ENCODE measurements around the gene ABCG8. TPM values are rescaled to one million over a fixed set of nuclear protein-coding genes. Genes with fewer than 3 reads are reported as not detected.
"Not testable (repeated sequence)": the region's sequence is repeated elsewhere in the genome, so short reads cannot be mapped to it uniquely, and the experiment has no call there.

Gene ABCG8
- total RNA-seq, 4 donors from 2014 or later = not detected

DNA sequence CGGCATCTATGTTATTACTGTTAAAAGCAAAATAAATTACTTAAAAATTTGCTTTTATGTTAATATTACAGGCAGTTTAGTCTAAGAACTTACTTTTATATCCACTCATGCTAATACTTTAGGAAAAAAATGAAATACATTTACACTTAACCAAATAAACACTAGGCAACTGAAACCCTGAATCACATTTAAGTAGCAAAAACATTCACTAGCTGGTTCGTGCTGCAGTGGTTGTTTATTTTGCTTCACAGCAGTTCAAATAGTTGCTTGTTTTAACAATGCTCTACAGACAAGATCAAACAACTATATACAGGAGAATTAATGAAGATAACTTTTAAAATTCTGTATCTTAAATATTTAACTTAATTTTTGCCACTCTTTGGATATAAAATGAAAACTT, 60.8 kb downstream of the ABCG8 start:
- DNase-seq (ENCODE audit: extremely low spot score) = no peak
- 77% methylated on average over 2 of the region's 2 CpGs for WGBS
- Histone ChIP-seq H3K36me3 (peaks cover 19 to 84% (median 46%) of the 10 kb centered on the region in 4 donors), H3K4me1 (no peaks in the 10 kb centered on the region), H3K9me3 (no peaks in the 10 kb centered on the region), H3K27ac (replicated peaks in 1 of 4) (no peak overlapping the region), H3K4me3 (no peak overlapping the region), H3K27me3 (no peaks in the 10 kb centered on the region)
- TF ChIP-seq POLR2A (IDR thresholded peaks at IDR 0.05; ENCODE audit: low read depth) (no peak), EP300 (IDR thresholded peaks at IDR 0.05) (no peak), POLR2AphosphoS5 (IDR thresholded peaks at IDR 0.05) (no peak)
- TF ChIP-seq, protein P1, sequence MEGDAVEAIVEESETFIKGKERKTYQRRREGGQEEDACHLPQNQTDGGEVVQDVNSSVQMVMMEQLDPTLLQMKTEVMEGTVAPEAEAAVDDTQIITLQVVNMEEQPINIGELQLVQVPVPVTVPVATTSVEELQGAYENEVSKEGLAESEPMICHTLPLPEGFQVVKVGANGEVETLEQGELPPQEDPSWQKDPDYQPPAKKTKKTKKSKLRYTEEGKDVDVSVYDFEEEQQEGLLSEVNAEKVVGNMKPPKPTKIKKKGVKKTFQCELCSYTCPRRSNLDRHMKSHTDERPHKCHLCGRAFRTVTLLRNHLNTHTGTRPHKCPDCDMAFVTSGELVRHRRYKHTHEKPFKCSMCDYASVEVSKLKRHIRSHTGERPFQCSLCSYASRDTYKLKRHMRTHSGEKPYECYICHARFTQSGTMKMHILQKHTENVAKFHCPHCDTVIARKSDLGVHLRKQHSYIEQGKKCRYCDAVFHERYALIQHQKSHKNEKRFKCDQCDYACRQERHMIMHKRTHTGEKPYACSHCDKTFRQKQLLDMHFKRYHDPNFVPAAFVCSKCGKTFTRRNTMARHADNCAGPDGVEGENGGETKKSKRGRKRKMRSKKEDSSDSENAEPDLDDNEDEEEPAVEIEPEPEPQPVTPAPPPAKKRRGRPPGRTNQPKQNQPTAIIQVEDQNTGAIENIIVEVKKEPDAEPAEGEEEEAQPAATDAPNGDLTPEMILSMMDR (IDR thresholded peaks at IDR 0.05) = no peak
- intact Hi-C loops (cut with DNase I) = no loop called here

DNA sequence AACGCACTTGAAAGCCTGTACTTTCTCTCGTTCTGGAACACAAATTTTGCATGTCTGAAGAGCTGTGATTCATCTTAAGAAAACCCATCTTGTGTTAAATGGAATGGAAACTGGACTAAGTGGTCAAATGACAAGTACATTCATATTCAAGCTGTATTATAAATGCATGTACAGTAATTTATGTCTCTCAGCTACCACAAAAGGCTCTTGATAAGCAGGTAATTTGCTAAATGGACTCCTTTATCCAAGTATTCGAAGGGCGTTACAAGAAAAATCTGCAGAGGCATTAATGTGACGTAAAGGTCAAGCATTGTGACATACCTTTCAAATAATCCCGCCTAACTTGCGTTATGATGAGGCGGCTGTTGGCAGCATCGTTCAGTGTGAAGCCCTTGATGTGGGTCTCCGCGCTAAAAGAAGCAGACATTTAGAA, 66.6 kb downstream of the ABCG8 start:
- Histone ChIP-seq H3K36me3 (peaks cover 11 to 67% (median 30%) of the 10 kb centered on the region in 4 donors), H3K27me3 (no peaks in the 10 kb centered on the region), H3K4me1 (no peaks in the 10 kb centered on the region), H3K4me3 (no peak overlapping the region), H3K27ac (replicated peaks in 1 of 4) (no peak overlapping the region), H3K9me3 (no peaks in the 10 kb centered on the region)
- intact Hi-C loops (cut with DNase I) = no loop called here
- TF ChIP-seq, protein P1 (IDR thresholded peaks at IDR 0.05) = no peak
- TF ChIP-seq POLR2A (IDR thresholded peaks at IDR 0.05; ENCODE audit: low read depth) (no peak), POLR2AphosphoS5 (IDR thresholded peaks at IDR 0.05) (no peak)
- 84% methylated on average over 11 of the region's 11 CpGs for WGBS
- DNase-seq (ENCODE audit: extremely low spot score) = no peak

DNA sequence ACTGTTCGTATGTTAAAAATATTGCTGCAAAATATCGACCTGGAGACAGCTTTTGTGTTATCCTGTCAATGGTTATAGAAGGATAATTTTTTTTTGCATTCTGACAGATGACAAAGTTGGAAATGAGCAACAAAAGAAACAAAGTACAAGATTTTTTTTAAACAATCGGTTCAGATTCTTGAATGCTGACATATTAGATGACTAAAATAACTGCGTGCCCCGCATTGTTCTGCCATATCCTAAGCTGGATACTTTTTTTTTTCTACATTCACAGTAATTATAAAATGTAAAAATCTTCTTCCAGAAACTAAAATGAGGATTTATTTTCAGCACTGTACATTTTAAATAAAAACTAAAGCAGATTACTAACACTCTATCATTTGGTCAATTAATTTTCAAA, 67.1 kb downstream of the ABCG8 start:
- no peak for DNase-seq (ENCODE audit: extremely low spot score)
- WGBS = 79% methylated on average over 5 of the region's 5 CpGs
- H3K9me3 ChIP-seq = no peaks in the 10 kb centered on the region
- no peaks in the 10 kb centered on the region for H3K27me3 ChIP-seq
- TF ChIP-seq EP300 (IDR thresholded peaks at IDR 0.05) (no peak), POLR2AphosphoS5 (IDR thresholded peaks at IDR 0.05) (no peak), POLR2A (IDR thresholded peaks at IDR 0.05; ENCODE audit: low read depth) (no peak)
- TF ChIP-seq, protein P1 (IDR thresholded peaks at IDR 0.05) = no peak
- H3K4me1 ChIP-seq = no peaks in the 10 kb centered on the region
- intact Hi-C loops (cut with DNase I) = no loop called here
- H3K27ac ChIP-seq (replicated peaks in 1 of 4) = no peak overlapping the region
- no peak overlapping the region for H3K4me3 ChIP-seq
- H3K36me3 ChIP-seq = peaks cover 10 to 67% (median 28%) of the 10 kb centered on the region in 4 donors

DNA sequence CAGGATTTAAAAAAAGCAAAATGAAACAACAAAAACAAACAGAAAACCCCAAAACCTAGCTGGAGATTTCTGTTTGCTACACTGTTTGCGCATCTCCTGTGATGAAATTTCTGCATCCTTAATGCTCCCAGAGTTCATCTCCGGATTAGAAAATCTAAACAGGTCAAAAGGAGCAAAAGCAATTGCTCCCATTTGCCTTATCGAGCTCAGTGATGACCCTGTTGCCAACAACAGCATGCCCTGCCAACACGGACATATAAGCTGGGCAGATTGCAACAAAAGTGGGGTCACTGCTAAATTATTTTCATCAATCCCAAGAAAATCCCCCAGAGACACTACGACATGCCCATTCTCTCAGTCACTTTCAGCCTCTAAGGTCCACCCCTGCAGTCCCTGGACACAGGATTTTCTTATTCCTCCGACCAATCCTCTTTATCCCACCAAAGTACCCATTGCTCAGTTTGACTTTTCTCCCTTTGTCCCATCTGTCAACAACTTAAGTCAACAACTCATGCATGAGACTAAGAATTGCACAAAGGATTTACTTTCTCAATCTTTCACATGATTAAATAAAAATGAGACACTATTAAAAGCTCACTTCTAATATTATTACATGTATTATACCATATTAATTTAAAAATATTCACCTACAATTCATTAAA, 67.8 kb downstream of the ABCG8 start:
- WGBS = 84% methylated on average over 6 of the region's 6 CpGs
- Histone ChIP-seq H3K9me3 (no peaks in the 10 kb centered on the region), H3K27ac (replicated peaks in 1 of 4) (no peak overlapping the region), H3K4me3 (no peak overlapping the region), H3K4me1 (no peaks in the 10 kb centered on the region), H3K27me3 (no peaks in the 10 kb centered on the region), H3K36me3 (peaks cover 7 to 71% (median 28%) of the 10 kb centered on the region in 4 donors)
- TF ChIP-seq POLR2AphosphoS5 (IDR thresholded peaks at IDR 0.05) = no peak
- no peak for TF ChIP-seq EP300 (IDR thresholded peaks at IDR 0.05)
- TF ChIP-seq, protein P1 (IDR thresholded peaks at IDR 0.05) = no peak
- TF ChIP-seq POLR2A (IDR thresholded peaks at IDR 0.05; ENCODE audit: low read depth) = no peak
- intact Hi-C loops (cut with DNase I) = no loop called here
- no peak for DNase-seq (ENCODE audit: extremely low spot score)

DNA sequence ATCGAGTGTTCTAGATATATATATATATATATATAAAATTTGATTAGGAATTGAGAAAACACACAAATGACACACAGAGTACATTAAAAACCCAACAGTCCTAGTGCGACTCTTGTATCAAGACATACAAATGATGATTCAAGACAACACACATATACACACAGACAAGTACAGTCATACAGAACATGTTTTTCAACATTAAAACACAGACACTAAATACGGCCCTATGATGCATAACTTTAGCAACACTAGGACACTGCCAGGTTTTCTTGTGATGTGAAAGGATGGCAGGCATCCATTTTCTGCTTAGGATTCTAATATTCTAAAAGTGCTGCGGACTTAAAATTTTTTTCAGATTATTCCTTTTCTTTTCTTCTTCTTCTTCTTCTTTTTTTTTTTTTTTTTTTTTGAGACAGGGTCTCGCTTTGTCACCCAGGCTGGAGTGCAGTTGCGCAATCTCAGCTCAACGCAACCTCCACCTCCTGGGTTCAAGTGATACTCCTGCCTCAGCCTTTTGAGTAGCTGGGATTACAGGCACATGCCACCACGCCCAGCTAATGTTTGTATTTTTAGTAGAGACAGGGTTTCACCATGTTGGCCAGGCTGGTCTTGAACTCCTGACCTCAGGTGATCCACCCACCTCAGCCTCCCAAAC, 72.5 kb downstream of the ABCG8 start:
- H3K4me3 ChIP-seq; H3K27me3 ChIP-seq; H3K9me3 ChIP-seq; H3K27ac ChIP-seq (replicated peaks in 1 of 4); DNase-seq (ENCODE audit: extremely low spot score); H3K4me1 ChIP-seq; intact Hi-C loops (cut with DNase I): not testable (repeated sequence)
- 92% methylated on average over 8 of the region's 8 CpGs for WGBS
- peaks cover 9 to 72% (median 45%) of the 10 kb centered on the region in 4 donors for H3K36me3 ChIP-seq

All from esophagus muscularis mucosa (tissue), 4 donors.